ENCODE measurements around the gene LKAAEAR1. TPM values are rescaled to one million over a fixed set of nuclear protein-coding genes. Genes with fewer than 3 reads are reported as not detected.

Gene LKAAEAR1, protein sequence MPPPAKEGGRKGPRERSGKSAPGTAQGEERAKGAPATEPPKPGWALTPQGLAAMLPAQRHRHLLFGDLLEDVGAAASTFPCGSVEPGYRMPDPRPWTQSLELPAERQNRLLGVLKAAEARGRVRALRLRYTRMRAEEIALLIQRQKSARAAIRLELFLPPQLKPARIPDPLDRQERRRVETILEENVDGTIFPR
- not detected in 2 replicates for total RNA-seq

DNA sequence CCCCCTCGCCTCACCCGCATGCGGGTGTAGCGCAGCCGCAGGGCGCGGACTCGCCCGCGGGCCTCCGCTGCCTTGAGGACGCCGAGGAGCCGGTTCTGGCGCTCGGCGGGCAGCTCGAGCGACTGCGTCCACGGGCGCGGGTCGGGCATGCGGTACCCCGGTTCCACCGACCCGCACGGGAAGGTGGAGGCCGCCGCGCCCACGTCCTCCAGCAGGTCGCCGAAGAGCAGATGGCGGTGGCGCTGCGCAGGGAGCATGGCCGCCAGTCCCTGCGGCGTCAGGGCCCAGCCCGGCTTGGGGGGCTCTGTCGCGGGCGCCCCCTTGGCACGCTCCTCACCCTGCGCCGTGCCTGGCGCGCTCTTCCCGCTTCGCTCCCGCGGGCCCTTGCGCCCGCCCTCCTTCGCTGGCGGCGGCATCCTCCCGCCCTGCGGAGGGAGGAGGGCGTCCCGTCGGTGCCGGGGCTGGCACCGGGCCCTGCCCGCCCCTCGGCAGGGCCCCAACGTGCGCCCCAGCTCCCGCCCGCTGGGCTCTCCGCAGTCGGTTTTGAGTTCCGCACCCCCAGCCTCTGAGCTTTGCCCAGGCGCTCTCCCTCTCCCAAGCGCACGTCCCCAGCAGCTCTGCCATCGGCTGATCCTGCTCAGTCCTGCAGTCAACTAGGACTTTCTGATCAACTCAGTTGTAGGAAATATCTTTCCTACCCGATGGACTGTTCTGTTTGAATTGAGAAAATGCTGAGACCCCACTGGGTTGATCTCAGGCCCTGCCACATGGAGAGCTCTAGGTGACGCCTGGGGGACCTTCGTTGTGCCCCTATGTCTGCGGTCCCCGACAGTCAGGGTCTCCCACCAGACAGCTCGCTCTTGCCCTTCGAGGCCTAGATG is at the start of gene LKAAEAR1:
Gene LKAAEAR1 (minus strand): TSS at position 595 of the 881 bp plus-strand sequence. CDS start 179 bp downstream, at position 416.

DNA sequence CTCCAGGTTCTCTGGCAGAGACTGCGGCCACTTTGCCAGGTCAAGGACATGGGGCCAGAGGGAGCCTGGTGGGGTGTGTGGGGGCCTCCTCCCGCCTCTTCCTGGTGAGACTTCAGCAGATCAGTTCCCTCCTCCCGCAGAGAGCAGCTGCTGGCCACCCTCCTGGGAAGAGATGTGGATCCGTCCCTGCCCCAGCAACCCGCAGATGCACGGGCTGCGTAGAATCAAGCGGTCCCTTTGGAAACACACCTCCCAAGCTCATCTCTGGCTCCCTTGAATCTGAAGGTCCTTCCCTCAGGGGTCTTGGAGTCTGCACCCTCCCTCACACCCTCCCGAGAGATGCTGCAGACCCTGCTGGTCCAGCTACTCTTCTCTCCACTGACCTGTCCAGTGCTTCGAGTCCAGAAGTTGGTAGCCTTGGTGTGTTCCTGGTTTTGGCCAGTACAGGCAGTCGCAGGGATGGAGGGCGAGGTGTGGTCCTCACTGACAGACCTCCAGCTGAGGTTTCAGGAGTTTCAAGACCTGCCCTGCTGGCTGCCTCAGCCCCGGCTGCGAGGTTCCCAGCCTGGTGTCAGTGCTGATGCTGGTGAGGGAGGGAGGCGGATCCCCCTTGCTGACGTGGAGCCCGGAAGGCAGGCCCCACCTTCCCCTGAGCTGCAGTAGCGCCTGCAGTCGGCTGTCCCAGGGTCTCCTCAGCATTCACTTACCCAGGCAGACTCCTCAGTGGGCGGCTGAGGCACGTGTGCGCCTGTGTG is 23.0 kb upstream of the LKAAEAR1 start, which contains the start of gene NPBWR2:
Gene NPBWR2 (minus strand): TSS at position 585 of the 755 bp plus-strand sequence. CDS start 734 bp downstream, outside the sequence.

GRCh38 chr20:64080013-64080812 is 4.0 kb downstream of the LKAAEAR1 start, which contains the start of gene OPRL1:
OPRL1 (plus strand) TSS chr20:64080082; CDS start chr20:64092721, 12,639 bp downstream.

DNA sequence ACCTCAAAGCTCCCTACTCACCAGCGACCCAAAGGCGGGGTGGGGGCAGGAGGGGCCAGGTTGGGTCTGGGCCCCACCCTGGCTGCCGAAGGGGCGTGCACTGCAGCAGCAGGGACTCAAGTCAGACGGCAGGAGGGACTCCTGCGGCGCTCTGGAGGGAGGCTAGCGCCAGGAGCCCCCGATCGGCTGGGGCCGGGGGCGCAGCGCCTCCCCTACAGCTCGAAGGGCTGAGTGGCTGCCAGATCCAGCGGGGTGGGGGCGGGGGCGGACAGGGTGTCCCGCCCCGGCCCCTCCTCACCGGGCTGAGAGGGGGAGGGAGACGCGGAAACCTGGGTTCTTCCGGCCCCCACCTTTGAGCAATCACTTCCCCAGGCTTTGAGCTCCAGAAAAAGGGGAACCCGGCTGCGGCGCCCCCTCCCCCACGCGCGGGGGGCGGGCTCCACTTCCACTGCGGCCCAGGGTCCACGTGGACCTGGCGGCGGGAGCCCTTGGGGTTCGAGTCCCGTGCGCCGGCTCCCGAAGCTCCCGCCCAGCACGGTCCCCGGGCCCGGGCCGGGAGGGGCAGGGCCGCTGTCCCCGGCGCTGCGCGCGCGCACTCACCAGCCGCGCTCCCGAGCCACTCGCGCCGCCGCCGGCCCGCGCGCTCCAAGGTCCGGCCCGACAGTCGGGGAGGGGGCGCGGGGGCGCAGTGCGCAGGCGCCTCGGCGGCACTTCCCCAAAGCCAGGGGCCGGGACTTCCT is 4.8 kb downstream of the LKAAEAR1 start, which contains the start of gene RGS19:
Gene RGS19 (minus strand): TSS at position 246 of the 740 bp plus-strand sequence. CDS start 2,632 bp downstream, outside the sequence.

DNA sequence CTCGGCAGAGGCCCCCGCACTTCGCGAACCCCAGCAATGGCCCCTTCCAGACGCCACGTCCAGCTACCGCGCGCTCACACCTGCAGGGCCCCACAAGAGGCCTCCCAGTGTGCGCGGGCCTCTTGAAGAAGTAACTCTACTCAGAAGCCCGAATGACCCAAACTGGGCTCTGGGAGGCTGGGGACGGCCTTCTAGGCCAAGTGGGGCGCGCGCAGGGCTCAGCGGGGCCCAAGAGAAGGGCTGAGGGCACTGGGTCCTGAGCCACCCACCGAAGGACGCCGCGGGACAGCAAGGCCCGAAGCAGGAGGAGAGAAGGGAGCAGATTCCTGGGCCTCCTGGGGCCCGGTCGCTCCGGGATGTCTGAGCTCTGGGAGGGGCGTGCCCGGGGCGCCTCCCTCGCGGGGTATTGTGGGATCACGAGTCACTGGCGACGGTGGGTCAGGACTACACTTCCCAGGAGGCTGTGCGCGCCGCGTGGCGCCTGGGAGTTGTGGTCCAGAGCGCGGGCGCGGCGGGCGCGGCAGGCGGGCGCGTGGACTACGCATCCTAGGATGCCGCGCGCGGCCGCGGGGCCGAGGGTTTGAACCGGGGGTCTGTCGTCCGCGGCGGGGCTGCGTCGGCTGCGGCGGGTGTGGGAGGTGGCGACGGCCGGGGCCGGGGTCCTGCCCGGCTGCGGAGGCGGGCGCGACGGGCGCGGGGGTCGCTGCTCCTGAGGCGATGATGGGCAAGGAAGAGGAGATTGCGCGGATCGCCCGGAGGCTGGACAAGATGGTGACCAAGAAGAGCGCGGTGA is 21.4 kb downstream of the LKAAEAR1 start, which contains the start of gene TCEA2:
Gene TCEA2 (plus strand): TSS at position 603 of the 793 bp plus-strand sequence. CDS start 115 bp downstream, at position 718.

GRCh38 chr20:64049060-64049877 is 34.9 kb downstream of the LKAAEAR1 start, which contains the start of gene SOX18:
SOX18 (minus strand) TSS chr20:64049639; CDS start chr20:64049516, 123 bp downstream.

GRCh38 chr20:64035933-64036345 is 48.3 kb downstream of the LKAAEAR1 start, which contains the start of gene C20orf204:
C20orf204 (plus strand) TSS chr20:64036182; CDS start chr20:64036324, 142 bp downstream.

Other genes with a start within 250 kb of the LKAAEAR1 start
- not detected in 2 replicates for gene ABHD16B, start 222.9 kb downstream of the LKAAEAR1 start, total RNA-seq
- 130 and 135 TPM in 2 replicates for gene TPD52L2, start 219.1 kb downstream of the LKAAEAR1 start, total RNA-seq
- 75.9 and 96.0 TPM in 2 replicates for gene DNAJC5, start 189.3 kb downstream of the LKAAEAR1 start, total RNA-seq
- 22.9 and 33.0 TPM in 2 replicates for gene UCKL1, start 128.0 kb downstream of the LKAAEAR1 start, total RNA-seq
- gene ZNF512B, start 114.5 kb downstream of the LKAAEAR1 start, total RNA-seq: 11.9 and 15.3 TPM in 2 replicates
- 2.3 and 3.6 TPM in 2 replicates for gene SAMD10, start 104.8 kb downstream of the LKAAEAR1 start, total RNA-seq
- gene PRPF6, start 103.3 kb downstream of the LKAAEAR1 start, total RNA-seq: 55.1 and 63.7 TPM in 2 replicates
- 0.65 and 0.76 TPM in 2 replicates for gene C20orf204, start 48.2 kb downstream of the LKAAEAR1 start, total RNA-seq
- 0.07 TPM in 2 replicates for gene SOX18, start 34.8 kb downstream of the LKAAEAR1 start, total RNA-seq
- 27.9 and 34.3 TPM in 2 replicates for gene TCEA2, start 21.2 kb downstream of the LKAAEAR1 start, total RNA-seq
- gene RGS19, start 4.9 kb downstream of the LKAAEAR1 start, total RNA-seq: 7.7 and 14.5 TPM in 2 replicates
- 2.3 and 2.4 TPM in 2 replicates for gene OPRL1, start 4.3 kb downstream of the LKAAEAR1 start, total RNA-seq
- not detected in 2 replicates for gene NPBWR2, start 23.2 kb upstream of the LKAAEAR1 start, total RNA-seq
- gene MYT1, start 80.1 kb upstream of the LKAAEAR1 start, total RNA-seq: not detected in 2 replicates
- gene PCMTD2, start 171.3 kb upstream of the LKAAEAR1 start, total RNA-seq: 28.8 and 46.7 TPM in 2 replicates

Data from smooth muscle cell of the pulmonary artery (primary cell).